Duodenal mucosa (tissue), 2 donors: Measurements from ENCODE around the gene FBP1.
A peak's percentile ranks its signal among the peaks of the same experiment; 100 is the strongest.

ENCODE experiments used
- H3K27ac ChIP-seq: one replicate; pipeline ENCODE4 v1.7.0; 2013; ENCODE audit warnings: low read depth, low read length
- H3K27me3 ChIP-seq, 2 donors: one replicate each; pipeline ENCODE4 v1.7.0; 2013; ENCODE audit warnings: low read length in 2 of 2, control low read depth in 1 of 2; ENCODE audit not compliant: insufficient read depth in 2 of 2, control insufficient read depth in 1 of 2
- H3K36me3 ChIP-seq, 2 donors: one replicate each; pipeline ENCODE4 v1.7.0; 2013; ENCODE audit warnings: low read length in 2 of 2, control low read depth in 1 of 2; ENCODE audit not compliant: insufficient read depth in 2 of 2, control insufficient read depth in 1 of 2
- H3K4me1 ChIP-seq, 2 donors: one replicate each; pipeline ENCODE4 v1.7.0; 2013; ENCODE audit warnings: low read length in 2 of 2, control low read depth in 1 of 2; ENCODE audit not compliant: insufficient read depth in 2 of 2, control insufficient read depth in 1 of 2
- H3K4me3 ChIP-seq, 2 donors: one replicate each; pipeline ENCODE4 v1.7.0; 2013; ENCODE audit warnings: low read length in 2 of 2, low read depth in 1 of 2
- H3K9ac ChIP-seq, 2 donors: one replicate each; pipeline ENCODE4 v1.7.0; 2013; ENCODE audit warnings: low read length in 2 of 2, low read depth in 1 of 2
- H3K9me3 ChIP-seq, 2 donors: one replicate each; pipeline ENCODE4 v1.7.0; 2013; ENCODE audit warnings: low read length in 2 of 2, control low read depth in 1 of 2; ENCODE audit not compliant: control insufficient read depth in 1 of 2

FBP1 gene

DNA sequence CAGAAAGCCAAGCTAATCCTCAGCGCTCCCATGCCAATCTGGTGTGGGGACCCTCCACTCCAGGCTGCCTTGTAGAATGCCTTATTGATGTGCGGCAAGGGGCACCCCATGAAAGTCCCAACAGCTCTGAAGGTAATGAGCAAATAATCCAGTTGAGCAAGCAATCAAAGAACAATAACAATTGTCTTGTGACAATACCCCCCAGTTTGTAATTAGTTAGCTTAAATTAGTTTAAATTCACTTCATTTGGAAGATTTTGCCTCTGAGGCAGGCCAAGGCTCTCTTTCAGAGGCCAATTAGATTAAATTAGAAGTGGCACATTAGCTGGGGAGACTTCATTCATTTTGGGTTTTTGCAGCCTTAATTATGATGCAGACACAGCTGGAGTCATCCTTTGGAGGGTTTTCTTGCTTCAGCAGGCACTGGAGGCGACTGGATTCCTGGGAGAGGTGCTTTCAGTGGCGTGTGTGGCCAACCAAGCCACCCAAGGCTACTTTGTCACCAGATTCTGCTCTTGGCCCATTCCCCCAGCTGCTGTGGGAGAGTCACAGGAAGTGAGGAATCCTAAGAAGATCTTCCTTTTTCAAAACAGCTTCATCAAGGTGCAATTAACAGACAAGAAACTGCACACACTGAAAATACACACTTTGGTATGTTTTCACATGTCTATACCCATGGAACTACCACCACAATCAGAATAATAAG, 17.9 kb upstream of the FBP1 start:
- no peak overlapping the region for H3K9ac ChIP-seq
- H3K4me1 ChIP-seq: no peaks in the 10 kb centered on the region
- H3K4me3 ChIP-seq: no peak overlapping the region
- H3K27ac ChIP-seq: no peak overlapping the region
- H3K27me3 ChIP-seq: no peaks in the 10 kb centered on the region
- no peaks in the 10 kb centered on the region for H3K9me3 ChIP-seq
- no peaks in the 10 kb centered on the region for H3K36me3 ChIP-seq

GRCh38 chr9:94656200-94656599, 16.9 kb upstream of the FBP1 start:
- H3K27me3 ChIP-seq: no peaks in the 10 kb centered on the region
- no peaks in the 10 kb centered on the region for H3K36me3 ChIP-seq
- H3K4me3 ChIP-seq: peak overlapping the region in 1 of 2 donors; percentile 14
- H3K9me3 ChIP-seq: no peaks in the 10 kb centered on the region
- H3K4me1 ChIP-seq: peaks cover under 1 to 1% of the 10 kb centered on the region in 2 donors
- peak overlapping the region; percentile 26 for H3K27ac ChIP-seq
- H3K9ac ChIP-seq: no peak overlapping the region

GRCh38 chr9:94655739-94656138, 16.4 kb upstream of the FBP1 start:
- Histone ChIP-seq H3K4me1 (peaks cover 5% of the 10 kb centered on the region in 2 donors), H3K9ac (no peak overlapping the region), H3K9me3 (no peaks in the 10 kb centered on the region), H3K36me3 (no peaks in the 10 kb centered on the region), H3K4me3 (peak overlapping the region in 1 of 2 donors; percentile 14), H3K27me3 (no peaks in the 10 kb centered on the region), H3K27ac (peak overlapping the region; percentile 26)

GRCh38 chr9:94654165-94654894, 15.0 kb upstream of the FBP1 start:
- peaks cover 9 to 10% of the 10 kb centered on the region in 2 donors for H3K4me1 ChIP-seq
- no peaks in the 10 kb centered on the region for H3K27me3 ChIP-seq
- no peak overlapping the region for H3K9ac ChIP-seq
- H3K4me3 ChIP-seq: no peak overlapping the region
- no peak overlapping the region for H3K27ac ChIP-seq
- H3K9me3 ChIP-seq: no peaks in the 10 kb centered on the region
- no peaks in the 10 kb centered on the region for H3K36me3 ChIP-seq

- H3K9ac ChIP-seq: no peak overlapping the region
- H3K4me3 ChIP-seq: no peak overlapping the region
- H3K36me3 ChIP-seq: no peaks in the 10 kb centered on the region
- H3K27ac ChIP-seq: no peak overlapping the region
- H3K4me1 ChIP-seq: peaks cover 24 to 26% of the 10 kb centered on the region in 2 donors
- H3K27me3 ChIP-seq: no peaks in the 10 kb centered on the region
- no peaks in the 10 kb centered on the region for H3K9me3 ChIP-seq
Observed at GRCh38 chr9:94650949-94651348, 11.6 kb upstream of the FBP1 start.

DNA sequence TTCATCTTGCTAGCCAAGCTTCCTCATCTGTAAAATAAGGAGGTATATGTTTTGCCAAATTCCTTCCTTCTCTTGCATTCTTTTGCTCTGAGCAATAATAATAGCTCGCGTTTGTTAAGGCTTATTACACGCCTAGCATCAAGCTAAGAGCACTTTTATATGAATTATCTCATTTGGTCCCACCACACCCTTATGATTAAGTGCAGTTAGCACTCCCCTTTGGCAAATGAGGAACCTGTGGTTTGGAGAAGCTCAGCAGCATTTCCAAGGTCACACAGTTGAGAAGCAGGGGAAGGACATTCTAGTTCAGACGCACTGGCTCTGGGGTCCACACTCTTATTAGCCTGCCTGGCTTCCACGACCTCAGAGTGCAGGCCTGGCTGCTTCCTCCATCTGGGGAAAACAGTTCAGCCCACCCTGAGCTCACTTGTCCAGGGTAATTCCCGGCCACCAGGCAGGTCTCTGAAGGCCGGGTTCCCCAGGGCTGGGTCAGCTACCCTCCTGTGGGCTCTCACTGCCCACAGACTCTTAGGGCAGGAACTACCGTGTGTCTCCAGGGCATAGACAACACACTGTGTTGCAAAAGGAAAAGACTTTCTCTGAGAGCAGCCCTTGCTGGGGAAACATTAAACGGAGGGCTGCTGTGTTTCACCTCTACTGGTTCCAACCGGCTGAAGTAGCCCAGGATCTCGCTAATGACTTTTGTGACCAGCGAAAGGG, 9.9 kb upstream of the FBP1 start:
- H3K9me3 ChIP-seq: no peaks in the 10 kb centered on the region
- H3K4me1 ChIP-seq: peaks cover 24 to 33% of the 10 kb centered on the region in 2 donors
- no peaks in the 10 kb centered on the region for H3K27me3 ChIP-seq
- H3K27ac ChIP-seq: peak overlapping the region; percentile 64
- H3K36me3 ChIP-seq: no peaks in the 10 kb centered on the region
- no peak overlapping the region for H3K4me3 ChIP-seq
- peak overlapping the region in 1 of 2 donors; percentile 33 for H3K9ac ChIP-seq

GRCh38 chr9:94648185-94648584, 8.9 kb upstream of the FBP1 start:
- H3K27ac ChIP-seq: no peak overlapping the region
- no peak overlapping the region for H3K4me3 ChIP-seq
- peaks cover 29 to 41% of the 10 kb centered on the region in 2 donors for H3K4me1 ChIP-seq
- no peaks in the 10 kb centered on the region for H3K36me3 ChIP-seq
- H3K9me3 ChIP-seq: no peaks in the 10 kb centered on the region
- no peak overlapping the region for H3K9ac ChIP-seq
- no peaks in the 10 kb centered on the region for H3K27me3 ChIP-seq

GRCh38 chr9:94645901-94646300, 6.6 kb upstream of the FBP1 start:
- no peak overlapping the region for H3K4me3 ChIP-seq
- H3K27me3 ChIP-seq: no peaks in the 10 kb centered on the region
- H3K9me3 ChIP-seq: no peaks in the 10 kb centered on the region
- H3K9ac ChIP-seq: peak overlapping the region in 1 of 2 donors; percentile 2
- H3K27ac ChIP-seq: no peak overlapping the region
- no peaks in the 10 kb centered on the region for H3K36me3 ChIP-seq
- peaks cover 26 to 37% of the 10 kb centered on the region in 2 donors for H3K4me1 ChIP-seq

DNA sequence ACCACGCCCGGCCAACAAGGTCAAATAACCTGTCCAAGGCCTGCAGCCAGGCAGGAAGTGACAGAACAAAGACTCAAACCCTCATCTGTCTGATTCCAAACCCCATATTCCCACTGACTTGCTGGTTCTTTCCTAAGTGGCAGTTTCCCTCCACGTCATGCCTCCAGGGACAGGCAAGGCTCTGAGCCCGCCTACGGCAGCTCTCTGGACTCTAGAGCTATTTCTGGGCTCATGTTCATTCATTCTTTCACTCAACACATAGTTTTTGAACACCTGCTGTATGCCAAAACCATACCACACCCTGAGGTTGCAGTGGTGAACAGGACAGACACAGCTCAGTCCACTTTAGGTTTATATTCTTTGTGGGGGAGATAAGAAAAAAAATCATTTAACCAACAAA, 5.2 kb upstream of the FBP1 start:
- no peaks in the 10 kb centered on the region for H3K27me3 ChIP-seq
- H3K36me3 ChIP-seq: no peaks in the 10 kb centered on the region
- H3K4me1 ChIP-seq: peaks cover 32 to 38% of the 10 kb centered on the region in 2 donors
- H3K9me3 ChIP-seq: no peaks in the 10 kb centered on the region
- no peak overlapping the region for H3K27ac ChIP-seq
- no peak overlapping the region for H3K4me3 ChIP-seq
- no peak overlapping the region for H3K9ac ChIP-seq

DNA sequence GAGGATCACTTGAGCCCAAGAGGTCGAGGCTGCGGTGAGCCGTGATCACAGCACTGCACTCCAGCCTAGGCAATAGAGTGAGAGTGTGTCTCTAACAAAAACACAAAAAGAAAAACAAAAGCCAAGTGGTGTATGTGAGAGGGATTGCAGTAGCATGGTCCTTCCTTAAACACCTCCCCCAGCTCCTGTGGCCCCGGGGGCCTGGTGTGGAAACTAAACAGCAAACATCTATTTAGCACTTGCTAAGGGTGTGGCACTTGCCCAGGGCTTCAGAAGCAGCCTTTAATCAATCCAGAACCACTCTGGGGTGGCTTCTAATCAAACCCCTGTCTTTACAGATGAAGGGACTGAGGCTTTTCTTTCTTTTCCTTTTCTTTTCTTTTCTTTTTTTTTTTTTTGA, 4.4 kb upstream of the FBP1 start:
- Histone ChIP-seq H3K9ac (no peak overlapping the region), H3K27ac (no peak overlapping the region), H3K36me3 (no peaks in the 10 kb centered on the region), H3K27me3 (no peaks in the 10 kb centered on the region), H3K4me3 (no peak overlapping the region), H3K9me3 (no peaks in the 10 kb centered on the region), H3K4me1 (peaks cover 28 to 30% of the 10 kb centered on the region in 2 donors)
